HG02885 (cell line): ENCODE data around the gene ZNF554.
"Not testable (repeated sequence)": the region's sequence is repeated elsewhere in the genome, so short reads cannot be mapped to it uniquely, and the experiment has no call there.

ENCODE experiments used
- ATAC-seq: cut with Tn5 transposase; IDR thresholded peaks from one replicate; pipeline ENCODE4 v1.9.1; 2021; ENCODE audit warnings: mild to moderate bottlenecking; ENCODE audit not compliant: unreplicated experiment, poor library complexity

The ZNF554 gene

DNA sequence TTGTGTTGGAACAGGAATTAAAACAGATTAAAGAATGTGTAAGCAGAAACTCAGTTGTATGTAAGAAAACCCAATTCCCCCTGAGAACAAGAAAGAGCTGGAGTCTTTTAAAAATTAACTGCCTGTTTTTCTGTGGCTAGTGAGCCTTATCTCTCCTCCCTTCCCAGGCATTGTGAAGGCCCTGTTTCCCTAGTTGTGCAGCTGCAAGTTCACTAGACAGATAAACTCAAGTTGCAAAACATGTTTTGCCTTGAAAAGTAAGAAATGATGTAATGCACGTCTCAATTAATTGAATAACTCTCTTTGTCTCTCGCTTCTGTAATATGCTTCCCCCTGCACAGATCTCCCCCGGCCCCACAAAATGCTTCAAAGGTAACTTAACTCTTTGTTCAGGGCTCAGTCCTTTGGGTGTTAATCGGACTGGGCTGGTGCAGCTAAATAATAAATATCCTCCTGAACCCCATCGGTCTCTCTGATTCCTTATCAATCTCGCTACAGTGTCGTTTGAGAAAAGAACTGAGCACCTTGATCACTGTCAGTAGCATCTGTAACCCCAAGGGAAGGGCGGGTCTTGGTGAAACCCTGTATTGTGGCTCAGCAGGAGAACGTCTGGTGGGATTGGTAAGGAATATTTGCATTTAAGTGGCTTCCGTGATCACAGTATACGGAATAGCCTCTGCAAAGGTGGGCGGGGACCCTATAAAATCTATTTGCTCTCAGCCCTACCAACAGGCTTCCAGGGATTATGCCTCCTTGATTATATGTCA lies 45.8 kb downstream of the ZNF554 start:
- no peak for ATAC-seq

DNA sequence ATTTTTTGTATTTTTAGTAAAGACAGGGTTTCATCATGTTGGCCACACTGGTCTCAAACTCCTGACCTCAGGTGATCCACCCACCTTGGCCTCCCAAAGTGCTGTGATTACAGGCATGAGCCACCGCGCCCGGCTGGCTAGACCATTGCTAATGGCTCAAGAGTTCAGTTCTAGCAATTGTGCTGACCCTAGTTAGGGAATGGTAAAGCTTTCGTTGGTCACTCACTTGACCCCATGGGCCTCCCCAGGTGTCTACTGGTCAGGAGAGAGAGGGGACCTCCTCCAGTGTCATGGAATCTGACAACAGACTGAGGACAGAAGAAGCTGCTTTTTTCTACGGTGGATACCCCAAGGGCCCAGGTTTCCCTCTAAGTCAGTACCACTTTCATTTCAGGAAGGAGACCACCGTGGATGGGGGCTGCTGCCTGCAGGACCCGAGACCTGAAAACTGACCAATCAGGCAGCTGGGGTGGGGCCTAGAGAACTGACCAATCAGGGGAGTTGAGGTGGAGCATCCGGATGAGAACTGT lies 46.9 kb downstream of the ZNF554 start:
- no peak for ATAC-seq

DNA sequence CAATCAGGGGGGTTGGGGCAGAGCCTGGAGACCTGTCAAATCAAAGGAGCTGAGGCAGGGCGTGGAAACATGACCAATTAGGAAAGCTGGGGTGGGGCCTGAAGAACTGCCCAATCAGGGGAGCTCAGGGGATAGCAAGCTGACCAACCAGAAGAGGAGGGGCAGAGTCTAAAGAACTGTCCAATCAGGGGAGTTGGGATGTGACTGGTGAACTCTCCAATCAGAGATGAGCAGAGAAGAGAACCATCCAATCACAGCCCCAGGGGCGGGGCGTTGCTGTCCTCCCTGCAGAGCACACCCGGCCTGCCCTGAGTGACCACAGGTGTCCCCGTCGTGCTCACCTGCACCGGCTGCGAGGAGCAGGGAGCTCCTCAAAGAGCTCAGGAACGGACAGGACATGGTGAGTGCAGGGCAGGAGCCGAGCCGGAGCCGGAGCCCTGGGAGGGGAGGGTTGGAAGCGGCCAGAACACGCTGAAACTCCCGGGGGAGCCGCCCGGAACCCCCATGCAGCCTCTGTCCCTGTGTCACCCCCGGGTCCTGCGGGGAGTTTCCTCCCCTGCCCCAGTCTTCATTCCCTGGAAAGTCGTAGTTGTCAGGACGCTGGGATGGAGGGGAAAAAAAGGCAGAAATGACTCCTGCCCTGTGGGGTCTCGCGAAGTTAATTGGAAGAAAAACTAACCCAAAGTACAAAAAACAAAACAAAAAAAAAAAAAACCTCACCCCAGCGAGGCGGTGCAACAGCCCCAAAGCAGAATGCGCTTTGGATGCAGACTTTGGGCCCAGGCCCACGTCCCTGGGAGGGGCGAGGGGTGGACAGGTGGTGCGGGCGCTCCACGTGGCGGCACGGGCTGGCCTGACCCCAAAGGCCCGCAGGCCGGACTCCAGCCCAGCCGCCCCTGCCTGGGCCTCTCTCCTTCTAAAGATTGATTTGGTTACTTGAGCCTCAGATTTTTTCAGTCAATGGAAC lies 47.6 kb downstream of the ZNF554 start, which contains the start of gene ZNF556:
TSS of gene ZNF556 (plus strand) at position 311 of the 967 bp plus-strand sequence. CDS start at position 398, 87 bp downstream.
- ATAC-seq = no peak

GRCh38 chr19:2869618-2870017 lies 50.0 kb downstream of the ZNF554 start:
- ATAC-seq = no peak

GRCh38 chr19:2872175-2872574 lies 52.5 kb downstream of the ZNF554 start:
- not testable (repeated sequence) for ATAC-seq

- no peak for ATAC-seq
These were observed 58.0 kb downstream of the ZNF554 start for GRCh38 chr19:2877398-2878331.

- no peak for ATAC-seq
These were observed 64.2 kb downstream of the ZNF554 start for GRCh38 chr19:2883686-2884439.

GRCh38 chr19:2885736-2886135 lies 66.1 kb downstream of the ZNF554 start:
- no peak for ATAC-seq
